GM13977 (cell line): Measurements from ENCODE around the gene FAM168A.

Experiments
- DNase-seq: peaks from one replicate; pipeline ENCODE4 v3.0.0; 2012; ENCODE audit warnings: low spot score
- in situ Hi-C: fragments of 300-500 bp; cut with MboI; formaldehyde crosslinking; loops from one replicate; pipeline ENCODE4 v1.12.0; 2022; ENCODE audit warnings: low sequenced_read_pairs, low pct_unique_long_range_greater_than_20kb, mixed read lengths, inconsistent platforms; ENCODE audit not compliant: unreplicated experiment
- TF ChIP-seq, protein P1 (sequence below): IDR thresholded peaks from 2 replicates; pipeline ENCODE4 v1.5.1; 2012; ENCODE audit warnings: mild to moderate bottlenecking, control low read depth; ENCODE audit not compliant: insufficient read depth; ENCODE audit errors: extremely low read depth, missing control alignments

Gene FAM168A

DNA sequence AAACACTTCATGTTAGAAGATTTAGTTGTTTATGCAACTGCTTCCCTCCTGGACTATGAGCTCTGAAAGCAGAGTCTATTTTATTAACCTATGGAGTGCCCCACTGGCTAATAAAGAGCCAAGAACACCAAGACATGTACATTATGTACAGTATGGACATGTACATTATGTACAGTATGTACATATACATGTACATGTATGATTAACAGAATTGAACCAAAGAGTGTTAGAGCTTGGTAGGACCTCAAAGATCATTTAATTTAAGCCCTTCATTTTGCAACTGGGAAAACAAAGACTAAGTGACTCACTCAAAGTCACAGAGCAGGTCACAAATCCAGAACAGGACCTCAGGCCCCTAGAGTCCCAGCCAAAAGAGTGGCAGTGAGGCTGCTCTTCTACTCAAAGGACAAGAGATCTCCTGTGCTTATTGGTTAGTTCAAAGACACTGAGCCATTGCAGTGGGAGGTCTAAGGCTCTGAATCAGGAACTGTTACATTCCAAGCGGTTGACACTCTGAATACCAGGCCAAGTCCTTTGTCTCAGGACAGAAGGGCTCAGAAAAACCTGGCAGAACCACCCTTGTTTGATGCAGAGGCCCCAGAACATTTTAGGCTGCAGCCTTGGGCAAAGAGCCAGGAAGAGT, 103.8 kb downstream of the FAM168A start:
- TF ChIP-seq, protein P1, sequence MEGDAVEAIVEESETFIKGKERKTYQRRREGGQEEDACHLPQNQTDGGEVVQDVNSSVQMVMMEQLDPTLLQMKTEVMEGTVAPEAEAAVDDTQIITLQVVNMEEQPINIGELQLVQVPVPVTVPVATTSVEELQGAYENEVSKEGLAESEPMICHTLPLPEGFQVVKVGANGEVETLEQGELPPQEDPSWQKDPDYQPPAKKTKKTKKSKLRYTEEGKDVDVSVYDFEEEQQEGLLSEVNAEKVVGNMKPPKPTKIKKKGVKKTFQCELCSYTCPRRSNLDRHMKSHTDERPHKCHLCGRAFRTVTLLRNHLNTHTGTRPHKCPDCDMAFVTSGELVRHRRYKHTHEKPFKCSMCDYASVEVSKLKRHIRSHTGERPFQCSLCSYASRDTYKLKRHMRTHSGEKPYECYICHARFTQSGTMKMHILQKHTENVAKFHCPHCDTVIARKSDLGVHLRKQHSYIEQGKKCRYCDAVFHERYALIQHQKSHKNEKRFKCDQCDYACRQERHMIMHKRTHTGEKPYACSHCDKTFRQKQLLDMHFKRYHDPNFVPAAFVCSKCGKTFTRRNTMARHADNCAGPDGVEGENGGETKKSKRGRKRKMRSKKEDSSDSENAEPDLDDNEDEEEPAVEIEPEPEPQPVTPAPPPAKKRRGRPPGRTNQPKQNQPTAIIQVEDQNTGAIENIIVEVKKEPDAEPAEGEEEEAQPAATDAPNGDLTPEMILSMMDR, result no peak
- no peak for DNase-seq
- in situ Hi-C loops, result no loop called here

DNA sequence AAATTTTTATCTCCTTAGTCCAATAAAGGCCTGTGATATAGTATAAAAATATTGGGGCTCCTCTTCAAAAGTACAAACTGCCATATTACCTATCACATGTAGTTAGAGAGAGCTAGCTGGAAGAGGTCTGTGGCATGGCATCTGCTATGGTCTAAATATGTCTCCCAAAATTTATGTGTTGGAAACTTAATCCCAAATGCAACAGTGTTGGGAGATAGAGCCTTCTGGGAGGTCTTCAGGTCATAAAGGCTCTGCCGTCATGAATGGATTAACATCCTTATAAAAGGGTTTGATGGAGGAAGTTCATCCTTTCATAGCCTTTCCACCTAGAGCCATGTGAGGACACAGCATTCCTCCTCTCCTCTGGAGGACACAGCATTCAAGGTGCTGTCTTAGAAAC, 116.3 kb downstream of the FAM168A start:
- TF ChIP-seq, protein P1, result no peak
- DNase-seq, result no peak
- in situ Hi-C loops, result no loop called here

- no peak for DNase-seq
- in situ Hi-C loops, result no loop called here
- TF ChIP-seq, protein P1, result no peak
These were observed 117.2 kb downstream of the FAM168A start for GRCh38 chr11:73480677-73481076.

DNA sequence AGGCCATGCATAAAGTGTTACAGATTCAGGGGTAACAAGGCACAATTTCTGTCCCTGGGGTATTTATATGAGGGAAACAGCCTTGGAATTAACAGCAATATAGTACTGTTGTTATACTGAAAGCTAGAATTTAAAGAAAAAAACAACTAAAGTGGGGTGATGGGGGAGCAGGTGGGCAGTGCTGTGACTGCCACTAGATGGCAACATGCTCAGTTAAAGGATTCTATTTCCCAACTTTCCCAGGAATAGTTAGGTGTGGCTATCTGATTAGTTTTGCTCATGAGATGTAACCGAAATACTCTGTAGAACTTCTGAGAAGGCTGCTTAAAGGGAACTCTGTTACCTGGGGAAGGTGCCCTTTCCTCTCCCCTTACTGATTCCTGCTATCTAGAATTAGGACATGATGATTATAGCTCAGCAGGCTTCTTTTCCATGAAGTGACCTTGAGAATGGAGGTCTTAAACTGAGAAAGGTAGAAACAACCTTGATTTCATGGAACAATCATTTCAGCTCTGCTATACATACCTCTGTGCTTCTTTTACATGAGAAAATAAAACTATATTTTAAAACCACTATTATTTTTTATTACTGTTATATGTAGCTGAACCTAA, 119.1 kb downstream of the FAM168A start:
- DNase-seq, result no peak
- TF ChIP-seq, protein P1, result peak; percentile 61
- in situ Hi-C loops, result no loop called here

GRCh38 chr11:73477518-73477917, 120.4 kb downstream of the FAM168A start:
- in situ Hi-C loops, result no loop called here
- TF ChIP-seq, protein P1, result no peak
- no peak for DNase-seq

- in situ Hi-C loops, result no loop called here
- TF ChIP-seq, protein P1, result no peak
- no peak for DNase-seq
These were observed 122.3 kb downstream of the FAM168A start for GRCh38 chr11:73475549-73476095.
